Adrenal gland (tissue), 5 donors: Measurements from ENCODE around the gene C6orf47.

Experiments used
- POLR2A ChIP-seq, 2 donors: fragments of 450-650 bp; IDR thresholded peaks; one replicate each; pipeline ENCODE4 v1.6.1; 2017; ENCODE audit warnings: antibody characterized with exemption in 2 of 2, mild to moderate bottlenecking in 2 of 2, moderate library complexity in 1 of 2
- TF ChIP-seq, protein P1 (sequence below), 6 experiments: fragments of 450-650 bp in 4 of 6; fragments of 200-600 bp in 2 of 6; sonication (generic) in 1 of 6; IDR thresholded peaks; 1 replicate in 5 of 6; 2 replicates in 1 of 6; pipeline versions ENCODE4 v1.5.1 to v1.8.0; 2016 to 2021; ENCODE audit warnings: antibody characterized with exemption in 6 of 6, mild to moderate bottlenecking in 2 of 6, moderate library complexity in 1 of 6
- donor health status: DM: no; HTN: no; CAD: no.

DNA sequence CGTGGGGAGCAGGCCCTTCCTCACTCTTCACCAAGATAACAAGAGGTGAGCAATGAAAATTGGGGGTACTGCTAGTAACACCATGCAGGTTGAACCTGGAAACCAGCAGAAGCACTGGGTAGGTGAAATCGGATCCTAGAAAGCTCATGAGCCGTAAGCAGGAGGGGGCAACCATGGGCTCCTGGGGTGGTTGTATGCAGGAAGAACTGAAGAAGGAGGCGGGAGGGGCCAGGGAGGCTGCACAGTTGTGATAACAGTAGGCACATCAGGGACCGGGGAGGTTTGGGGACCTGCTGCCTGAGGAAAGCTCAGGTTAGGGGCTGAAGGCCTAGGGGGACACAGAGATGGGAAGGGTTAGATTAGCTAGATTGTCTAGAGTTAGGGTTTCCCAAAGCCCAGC is 25.9 kb upstream of the C6orf47 start:
- TF ChIP-seq, protein P1, sequence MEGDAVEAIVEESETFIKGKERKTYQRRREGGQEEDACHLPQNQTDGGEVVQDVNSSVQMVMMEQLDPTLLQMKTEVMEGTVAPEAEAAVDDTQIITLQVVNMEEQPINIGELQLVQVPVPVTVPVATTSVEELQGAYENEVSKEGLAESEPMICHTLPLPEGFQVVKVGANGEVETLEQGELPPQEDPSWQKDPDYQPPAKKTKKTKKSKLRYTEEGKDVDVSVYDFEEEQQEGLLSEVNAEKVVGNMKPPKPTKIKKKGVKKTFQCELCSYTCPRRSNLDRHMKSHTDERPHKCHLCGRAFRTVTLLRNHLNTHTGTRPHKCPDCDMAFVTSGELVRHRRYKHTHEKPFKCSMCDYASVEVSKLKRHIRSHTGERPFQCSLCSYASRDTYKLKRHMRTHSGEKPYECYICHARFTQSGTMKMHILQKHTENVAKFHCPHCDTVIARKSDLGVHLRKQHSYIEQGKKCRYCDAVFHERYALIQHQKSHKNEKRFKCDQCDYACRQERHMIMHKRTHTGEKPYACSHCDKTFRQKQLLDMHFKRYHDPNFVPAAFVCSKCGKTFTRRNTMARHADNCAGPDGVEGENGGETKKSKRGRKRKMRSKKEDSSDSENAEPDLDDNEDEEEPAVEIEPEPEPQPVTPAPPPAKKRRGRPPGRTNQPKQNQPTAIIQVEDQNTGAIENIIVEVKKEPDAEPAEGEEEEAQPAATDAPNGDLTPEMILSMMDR (IDR thresholded peaks at IDR 0.05) = no peak
- TF ChIP-seq POLR2A (IDR thresholded peaks at IDR 0.05) = no peak
